Activated naive CD4-positive, alpha-beta T cell (primary cell): ENCODE results near the gene LCE3D.
"Not testable (repeated sequence)": the region's sequence is repeated elsewhere in the genome, so short reads cannot be mapped to it uniquely, and the experiment has no call there.

Experiments
- DNase-seq, 4 experiments: peaks; one replicate each; lab custom pipeline; 2025; lab: John Stamatoyannopoulos, UW

Gene LCE3D

GRCh38 chr1:152580433-152580832, at the start of gene LCE3D:
TSS of gene LCE3D (minus strand) at chr1:152580516. CDS start at chr1:152579936, 580 bp downstream.
- DNase-seq, result no peak

GRCh38 chr1:152626744-152627143, 46.4 kb upstream of the LCE3D start:
- DNase-seq, result no peak

- DNase-seq, result no peak
Observed at GRCh38 chr1:152623203-152623844, 43.0 kb upstream of the LCE3D start.

GRCh38 chr1:152622803-152623202, 42.5 kb upstream of the LCE3D start, which contains the start of gene LCE3A:
TSS of gene LCE3A (minus strand) at chr1:152623103. CDS start at chr1:152623103, 0 bp downstream.
- DNase-seq, result no peak

GRCh38 chr1:152621993-152622392, 41.7 kb upstream of the LCE3D start:
- DNase-seq, result no peak

GRCh38 chr1:152613511-152613910, 33.2 kb upstream of the LCE3D start, which contains the start of gene LCE3B:
TSS of gene LCE3B (plus strand) at chr1:152613811. CDS start at chr1:152613811, 0 bp downstream.
- DNase-seq, result no peak

- no peak for DNase-seq
Observed at GRCh38 chr1:152599934-152600333, 19.6 kb upstream of the LCE3D start, which contains the start of gene LCE3C. TSS of gene LCE3C (plus strand) at chr1:152600234. CDS start at chr1:152600732, 498 bp downstream.

GRCh38 chr1:152596986-152597385, 16.7 kb upstream of the LCE3D start:
- DNase-seq, result no peak

- no peak for DNase-seq
Observed at GRCh38 chr1:152585586-152585985, 5.3 kb upstream of the LCE3D start.

- no peak for DNase-seq
Observed at GRCh38 chr1:152582647-152583046, 2.3 kb upstream of the LCE3D start.

- not testable (repeated sequence) for DNase-seq
Observed at GRCh38 chr1:152579526-152579925, 790 bp downstream of the LCE3D start.

- no peak for DNase-seq
Observed at GRCh38 chr1:152577168-152577567, 3.1 kb downstream of the LCE3D start.

GRCh38 chr1:152566681-152567080, 13.6 kb downstream of the LCE3D start, which contains the start of gene LCE3E:
TSS of gene LCE3E (minus strand) at chr1:152566780. CDS start at chr1:152566208, 572 bp downstream.
- no peak for DNase-seq

- no peak for DNase-seq
Observed at GRCh38 chr1:152565535-152566215, 14.6 kb downstream of the LCE3D start.

GRCh38 chr1:152565115-152565514, 15.2 kb downstream of the LCE3D start:
- DNase-seq, result no peak

GRCh38 chr1:152548358-152548757, 32.0 kb downstream of the LCE3D start:
- not testable (repeated sequence) for DNase-seq

- DNase-seq, result no peak
Observed at GRCh38 chr1:152546704-152547103, 33.6 kb downstream of the LCE3D start.

GRCh38 chr1:152543820-152544219, 36.5 kb downstream of the LCE3D start:
- no peak for DNase-seq

- no peak for DNase-seq
Observed at GRCh38 chr1:152539901-152540300, 40.4 kb downstream of the LCE3D start.

- no peak for DNase-seq
Observed at GRCh38 chr1:152537496-152537895, 42.8 kb downstream of the LCE3D start.

GRCh38 chr1:152535774-152536173, 44.5 kb downstream of the LCE3D start:
- DNase-seq, result no peak

- DNase-seq, result no peak
Observed at GRCh38 chr1:152533327-152533938, 46.9 kb downstream of the LCE3D start.
